ENCODE data around the gene SRGAP1.

DNA sequence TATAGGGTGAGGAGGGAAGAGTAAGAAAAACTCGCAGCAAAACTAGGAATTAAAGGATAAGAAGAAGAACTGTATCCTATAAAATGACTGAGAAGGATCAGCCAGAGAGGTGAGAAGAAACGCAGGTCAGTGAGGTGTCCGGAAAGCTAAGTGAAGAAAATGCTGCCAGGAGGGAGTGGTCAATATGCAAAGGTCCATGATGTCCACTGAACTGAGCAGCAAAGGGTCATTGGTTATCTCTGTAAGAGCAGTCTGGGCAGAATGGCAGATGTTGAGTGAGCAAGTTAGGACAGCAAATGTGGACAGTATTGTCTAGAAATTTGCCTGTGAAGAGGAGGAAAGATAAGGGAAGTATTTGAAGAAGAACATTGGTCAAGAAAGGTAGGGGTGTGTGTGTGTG lies 155.4 kb downstream of the SRGAP1 start:
- TF ChIP-seq, protein P1, sequence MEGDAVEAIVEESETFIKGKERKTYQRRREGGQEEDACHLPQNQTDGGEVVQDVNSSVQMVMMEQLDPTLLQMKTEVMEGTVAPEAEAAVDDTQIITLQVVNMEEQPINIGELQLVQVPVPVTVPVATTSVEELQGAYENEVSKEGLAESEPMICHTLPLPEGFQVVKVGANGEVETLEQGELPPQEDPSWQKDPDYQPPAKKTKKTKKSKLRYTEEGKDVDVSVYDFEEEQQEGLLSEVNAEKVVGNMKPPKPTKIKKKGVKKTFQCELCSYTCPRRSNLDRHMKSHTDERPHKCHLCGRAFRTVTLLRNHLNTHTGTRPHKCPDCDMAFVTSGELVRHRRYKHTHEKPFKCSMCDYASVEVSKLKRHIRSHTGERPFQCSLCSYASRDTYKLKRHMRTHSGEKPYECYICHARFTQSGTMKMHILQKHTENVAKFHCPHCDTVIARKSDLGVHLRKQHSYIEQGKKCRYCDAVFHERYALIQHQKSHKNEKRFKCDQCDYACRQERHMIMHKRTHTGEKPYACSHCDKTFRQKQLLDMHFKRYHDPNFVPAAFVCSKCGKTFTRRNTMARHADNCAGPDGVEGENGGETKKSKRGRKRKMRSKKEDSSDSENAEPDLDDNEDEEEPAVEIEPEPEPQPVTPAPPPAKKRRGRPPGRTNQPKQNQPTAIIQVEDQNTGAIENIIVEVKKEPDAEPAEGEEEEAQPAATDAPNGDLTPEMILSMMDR (IDR thresholded peaks at IDR 0.05; ENCODE audit: borderline replicate concordance, extremely low read depth, low read length, poor library complexity, severe bottlenecking) = no peak
- no peak for TF ChIP-seq EZH2 (IDR thresholded peaks at IDR 0.05; ENCODE audit: borderline replicate concordance, low read depth, low read length, severe bottlenecking)

Measured in DND-41 (cell line).